Measurements from ENCODE around the gene AGAP1.

- TF ChIP-seq CTCF (IDR thresholded peaks at IDR 0.05): no peak
- no peak for TF ChIP-seq EP300 (IDR thresholded peaks at IDR 0.05)
Observed at GRCh38 chr2:235658351-235659174, 164.7 kb downstream of the AGAP1 start.

Data from sigmoid colon (tissue), 4 donors.